Measurements from ENCODE around the gene LIF.

The LIF gene

GRCh38 chr22:30265823-30266444 is 19.4 kb upstream of the LIF start:
- no peak overlapping the region for H2BK120ac ChIP-seq (ENCODE audit: low read depth, low read length)
- peak overlapping the region; percentile 67 for H4K91ac ChIP-seq (ENCODE audit: low read length)
- H3K79me1 ChIP-seq (replicated peaks; ENCODE audit: low read length, poor library complexity, severe bottlenecking) = no peaks in the 10 kb centered on the region
- H3K18ac ChIP-seq (ENCODE audit: low read depth in 1 of 2, low read length in 2 of 2) = no peak overlapping the region
- no peak overlapping the region for H4K8ac ChIP-seq (ENCODE audit: low read length)
- peaks cover 33% of the 10 kb centered on the region for H3K4me1 ChIP-seq (ENCODE audit: control insufficient read depth, insufficient read depth, low read depth, low read length)
- WGBS = 86% methylated on average over 21 of the region's 24 CpGs
- no peak overlapping the region for H2BK15ac ChIP-seq (ENCODE audit: low read depth, poor library complexity, severe bottlenecking)
- no peak for DNase-seq
- H3K4me2 ChIP-seq (ENCODE audit: low read length, poor library complexity, severe bottlenecking) = no peak overlapping the region
- H3K14ac ChIP-seq (ENCODE audit: low read length in 2 of 2) = no peak overlapping the region
- H3K9me3 ChIP-seq (ENCODE audit: control insufficient read depth, low read length) = no peaks in the 10 kb centered on the region
- no peak overlapping the region for H3K23ac ChIP-seq (ENCODE audit: low read length in 2 of 2)
- H3K27ac ChIP-seq (ENCODE audit: low read length, poor library complexity, severe bottlenecking) = no peak overlapping the region
- H2AFZ ChIP-seq (ENCODE audit: low read depth, low read length) = no peak overlapping the region
- H3K4ac ChIP-seq (ENCODE audit: low read depth in 1 of 2, low read length in 2 of 2) = peak overlapping the region in 1 of 2 experiments; percentile 7
- H2BK12ac ChIP-seq (ENCODE audit: low read length in 2 of 2) = no peak overlapping the region
- H2BK5ac ChIP-seq (ENCODE audit: low read depth, low read length, poor library complexity, severe bottlenecking) = no peak overlapping the region
- no peak overlapping the region for H2AK5ac ChIP-seq (ENCODE audit: low read length, severe bottlenecking)
- no peak overlapping the region for H3K4me3 ChIP-seq (ENCODE audit: insufficient read depth in 1 of 2, low read depth in 1 of 2, low read length in 2 of 2)
- no peak overlapping the region for H3K9ac ChIP-seq (ENCODE audit: low read length)
- H3K27me3 ChIP-seq (ENCODE audit: control insufficient read depth in 1 of 2, insufficient read depth in 1 of 2, low read length in 2 of 2) = peaks cover 0 to 5% of the 10 kb centered on the region in 2 experiments
- H3K36me3 ChIP-seq (ENCODE audit: control insufficient read depth in 1 of 2, insufficient read depth in 2 of 2, low read depth in 1 of 2, low read length in 2 of 2) = no peaks in the 10 kb centered on the region

GRCh38 chr22:30265131-30265720 is 18.7 kb upstream of the LIF start:
- H2AK5ac ChIP-seq (ENCODE audit: low read length, severe bottlenecking) = no peak overlapping the region
- WGBS = 96% methylated on average over 9 of the region's 9 CpGs
- H3K36me3 ChIP-seq (ENCODE audit: control insufficient read depth in 1 of 2, insufficient read depth in 2 of 2, low read depth in 1 of 2, low read length in 2 of 2) = no peaks in the 10 kb centered on the region
- H4K8ac ChIP-seq (ENCODE audit: low read length) = no peak overlapping the region
- H2AFZ ChIP-seq (ENCODE audit: low read depth, low read length) = no peak overlapping the region
- no peak overlapping the region for H3K4ac ChIP-seq (ENCODE audit: low read depth in 1 of 2, low read length in 2 of 2)
- no peaks in the 10 kb centered on the region for H3K79me1 ChIP-seq (replicated peaks; ENCODE audit: low read length, poor library complexity, severe bottlenecking)
- H3K27ac ChIP-seq (ENCODE audit: low read length, poor library complexity, severe bottlenecking) = no peak overlapping the region
- H2BK120ac ChIP-seq (ENCODE audit: low read depth, low read length) = no peak overlapping the region
- no peak overlapping the region for H2BK5ac ChIP-seq (ENCODE audit: low read depth, low read length, poor library complexity, severe bottlenecking)
- peaks cover 0 to 5% of the 10 kb centered on the region in 2 experiments for H3K27me3 ChIP-seq (ENCODE audit: control insufficient read depth in 1 of 2, insufficient read depth in 1 of 2, low read length in 2 of 2)
- peaks cover 33% of the 10 kb centered on the region for H3K4me1 ChIP-seq (ENCODE audit: control insufficient read depth, insufficient read depth, low read depth, low read length)
- no peak for DNase-seq
- H2BK12ac ChIP-seq (ENCODE audit: low read length in 2 of 2) = peak overlapping the region in 1 of 2 experiments; percentile 15
- H4K91ac ChIP-seq (ENCODE audit: low read length) = no peak overlapping the region
- H3K9me3 ChIP-seq (ENCODE audit: control insufficient read depth, low read length) = no peaks in the 10 kb centered on the region
- H3K18ac ChIP-seq (ENCODE audit: low read depth in 1 of 2, low read length in 2 of 2) = no peak overlapping the region
- no peak overlapping the region for H3K4me3 ChIP-seq (ENCODE audit: insufficient read depth in 1 of 2, low read depth in 1 of 2, low read length in 2 of 2)
- H3K23ac ChIP-seq (ENCODE audit: low read length in 2 of 2) = no peak overlapping the region
- no peak overlapping the region for H3K4me2 ChIP-seq (ENCODE audit: low read length, poor library complexity, severe bottlenecking)
- H2BK15ac ChIP-seq (ENCODE audit: low read depth, poor library complexity, severe bottlenecking) = no peak overlapping the region
- H3K14ac ChIP-seq (ENCODE audit: low read length in 2 of 2) = no peak overlapping the region
- H3K9ac ChIP-seq (ENCODE audit: low read length) = no peak overlapping the region

GRCh38 chr22:30263883-30264282 is 17.3 kb upstream of the LIF start:
- Histone ChIP-seq H3K18ac (ENCODE audit: low read depth in 1 of 2, low read length in 2 of 2) (no peak overlapping the region), H2BK12ac (ENCODE audit: low read length in 2 of 2) (no peak overlapping the region), H3K36me3 (ENCODE audit: control insufficient read depth in 1 of 2, insufficient read depth in 2 of 2, low read depth in 1 of 2, low read length in 2 of 2) (no peaks in the 10 kb centered on the region), H4K8ac (ENCODE audit: low read length) (no peak overlapping the region), H3K9ac (ENCODE audit: low read length) (no peak overlapping the region), H2AK5ac (ENCODE audit: low read length, severe bottlenecking) (no peak overlapping the region), H2AFZ (ENCODE audit: low read depth, low read length) (no peak overlapping the region), H2BK5ac (ENCODE audit: low read depth, low read length, poor library complexity, severe bottlenecking) (no peak overlapping the region), H3K4me2 (ENCODE audit: low read length, poor library complexity, severe bottlenecking) (no peak overlapping the region), H3K23ac (ENCODE audit: low read length in 2 of 2) (no peak overlapping the region), H4K91ac (ENCODE audit: low read length) (no peak overlapping the region), H3K14ac (ENCODE audit: low read length in 2 of 2) (no peak overlapping the region), H3K4me3 (ENCODE audit: insufficient read depth in 1 of 2, low read depth in 1 of 2, low read length in 2 of 2) (no peak overlapping the region), H3K27me3 (ENCODE audit: control insufficient read depth in 1 of 2, insufficient read depth in 1 of 2, low read length in 2 of 2) (peaks cover 0 to 8% of the 10 kb centered on the region in 2 experiments), H3K4me1 (ENCODE audit: control insufficient read depth, insufficient read depth, low read depth, low read length) (peaks cover 33% of the 10 kb centered on the region), H2BK15ac (ENCODE audit: low read depth, poor library complexity, severe bottlenecking) (no peak overlapping the region), H3K9me3 (ENCODE audit: control insufficient read depth, low read length) (no peaks in the 10 kb centered on the region), H3K4ac (ENCODE audit: low read depth in 1 of 2, low read length in 2 of 2) (no peak overlapping the region), H3K79me1 (replicated peaks; ENCODE audit: low read length, poor library complexity, severe bottlenecking) (no peaks in the 10 kb centered on the region), H3K27ac (ENCODE audit: low read length, poor library complexity, severe bottlenecking) (no peak overlapping the region), H2BK120ac (ENCODE audit: low read depth, low read length) (no peak overlapping the region)
- WGBS = 90% methylated on average over 17 of the region's 17 CpGs
- DNase-seq = no peak

GRCh38 chr22:30262917-30263741 is 16.6 kb upstream of the LIF start:
- peaks cover 0 to 8% of the 10 kb centered on the region in 2 experiments for H3K27me3 ChIP-seq (ENCODE audit: control insufficient read depth in 1 of 2, insufficient read depth in 1 of 2, low read length in 2 of 2)
- H3K14ac ChIP-seq (ENCODE audit: low read length in 2 of 2) = peak overlapping the region in 1 of 2 experiments; percentile 18
- no peaks in the 10 kb centered on the region for H3K9me3 ChIP-seq (ENCODE audit: control insufficient read depth, low read length)
- WGBS = 32% methylated on average over 27 of the region's 27 CpGs
- peak; percentile 65 for DNase-seq
- H2AK5ac ChIP-seq (ENCODE audit: low read length, severe bottlenecking) = no peak overlapping the region
- H2BK5ac ChIP-seq (ENCODE audit: low read depth, low read length, poor library complexity, severe bottlenecking) = no peak overlapping the region
- H3K79me1 ChIP-seq (replicated peaks; ENCODE audit: low read length, poor library complexity, severe bottlenecking) = no peaks in the 10 kb centered on the region
- H3K4me1 ChIP-seq (ENCODE audit: control insufficient read depth, insufficient read depth, low read depth, low read length) = peaks cover 34% of the 10 kb centered on the region
- peak overlapping the region; percentile 16 for H4K91ac ChIP-seq (ENCODE audit: low read length)
- peak overlapping the region; percentile 1 for H4K8ac ChIP-seq (ENCODE audit: low read length)
- H3K23ac ChIP-seq (ENCODE audit: low read length in 2 of 2) = no peak overlapping the region
- peak overlapping the region; percentile 26 for H3K4me2 ChIP-seq (ENCODE audit: low read length, poor library complexity, severe bottlenecking)
- peak overlapping the region in 1 of 2 experiments; percentile 9 for H3K4ac ChIP-seq (ENCODE audit: low read depth in 1 of 2, low read length in 2 of 2)
- no peak overlapping the region for H3K27ac ChIP-seq (ENCODE audit: low read length, poor library complexity, severe bottlenecking)
- H2BK120ac ChIP-seq (ENCODE audit: low read depth, low read length) = no peak overlapping the region
- H3K4me3 ChIP-seq (ENCODE audit: insufficient read depth in 1 of 2, low read depth in 1 of 2, low read length in 2 of 2) = peak overlapping the region in 1 of 2 experiments; percentile 56
- peak overlapping the region in 1 of 2 experiments; percentile 15 for H2BK12ac ChIP-seq (ENCODE audit: low read length in 2 of 2)
- H2AFZ ChIP-seq (ENCODE audit: low read depth, low read length) = no peak overlapping the region
- no peaks in the 10 kb centered on the region for H3K36me3 ChIP-seq (ENCODE audit: control insufficient read depth in 1 of 2, insufficient read depth in 2 of 2, low read depth in 1 of 2, low read length in 2 of 2)
- H3K18ac ChIP-seq (ENCODE audit: low read depth in 1 of 2, low read length in 2 of 2) = peak overlapping the region in 1 of 2 experiments; percentile 11
- H3K9ac ChIP-seq (ENCODE audit: low read length) = peak overlapping the region; percentile 68
- H2BK15ac ChIP-seq (ENCODE audit: low read depth, poor library complexity, severe bottlenecking) = no peak overlapping the region
